Osteoblast (primary cell): ENCODE data around the gene STRIT1. TPM values are rescaled to one million over a fixed set of nuclear protein-coding genes. Genes with fewer than 3 reads are reported as not detected.

ENCODE experiments used
- DNase-seq: peaks from one replicate; pipeline ENCODE4 v3.0.0; 2011; ENCODE audit warnings: low spot score, mixed read lengths; ENCODE audit not compliant: insufficient read length; ENCODE audit errors: missing footprints
- H2AFZ ChIP-seq: 2 replicates; pipeline ENCODE4 v1.6.0; 2011; ENCODE audit warnings: mild to moderate bottlenecking, low read length
- H3K27ac ChIP-seq: 2 replicates; pipeline ENCODE4 v1.5.1; 2011; ENCODE audit warnings: mild to moderate bottlenecking, low read depth, low read length, moderate library complexity
- H3K27me3 ChIP-seq: 2 replicates; pipeline ENCODE4 v1.6.0; 2012; ENCODE audit warnings: mild to moderate bottlenecking, control low read depth, inconsistent platforms, low read length, moderate library complexity; ENCODE audit not compliant: insufficient read depth
- H3K36me3 ChIP-seq: 2 replicates; pipeline ENCODE4 v1.5.1; 2011; ENCODE audit warnings: mild to moderate bottlenecking, low read length, control low read depth, moderate library complexity; ENCODE audit not compliant: insufficient read depth
- H3K4me1 ChIP-seq: 2 replicates; pipeline ENCODE4 v1.5.1; 2011; ENCODE audit warnings: mild to moderate bottlenecking, low read length, control low read depth, moderate library complexity; ENCODE audit not compliant: insufficient read depth
- H3K4me2 ChIP-seq: 2 replicates; pipeline ENCODE4 v1.6.0; 2011; ENCODE audit warnings: mild to moderate bottlenecking, low read length; ENCODE audit not compliant: insufficient read depth
- H3K4me3 ChIP-seq: fragments of 200-600 bp; sonication (generic); 3 replicates; pipeline ENCODE4 v1.5.1; 2012; ENCODE audit warnings: mild to moderate bottlenecking, low read length, inconsistent platforms; ENCODE audit not compliant: insufficient read depth
- H3K79me2 ChIP-seq: 2 replicates; pipeline ENCODE4 v1.6.0; 2012; ENCODE audit warnings: mild to moderate bottlenecking, low read length, control low read depth, inconsistent platforms; ENCODE audit not compliant: insufficient read depth
- H3K9me3 ChIP-seq: 2 replicates; pipeline ENCODE4 v1.5.1; 2011; ENCODE audit warnings: low read depth, low read length, control low read depth
- H4K20me1 ChIP-seq: 2 replicates; pipeline ENCODE4 v1.6.0; 2012; ENCODE audit warnings: mild to moderate bottlenecking, low read length, control low read depth; ENCODE audit not compliant: insufficient read depth
- total RNA-seq: library from RNA; depleted of rRNA; stranded (reverse); fragments of >200 nt; gene quantifications from 2 replicates; pipeline ENCODE4 v1.2.3, GENCODE V29; 2012
- TF ChIP-seq, protein P1 (sequence below): IDR thresholded peaks from 2 replicates; pipeline ENCODE4 v1.5.1; 2011; ENCODE audit warnings: mild to moderate bottlenecking, low read depth, low read length, moderate library complexity; ENCODE audit errors: extremely low read depth

STRIT1 gene
- total RNA-seq, 1 donor = not detected

DNA sequence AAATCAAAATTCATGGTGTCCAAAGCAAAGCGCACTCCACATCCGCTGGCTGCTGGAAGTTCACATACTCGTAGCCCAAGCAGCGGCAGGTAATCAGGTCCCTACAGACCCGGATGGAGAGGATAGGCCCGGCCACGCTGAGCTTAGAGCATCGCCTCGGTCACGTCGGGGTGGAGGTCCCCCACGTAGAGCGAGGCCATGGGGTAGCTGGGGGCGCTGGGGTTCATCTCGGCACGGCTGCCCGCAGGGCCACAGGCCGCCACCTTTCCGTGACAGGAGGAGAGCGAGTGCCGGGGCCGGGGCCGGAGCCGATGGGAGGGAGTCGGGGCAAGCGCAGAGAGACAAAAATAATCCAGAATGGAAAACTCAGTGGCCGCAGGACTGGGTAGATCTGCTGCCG lies 16.1 kb upstream of the STRIT1 start:
- H3K79me2 ChIP-seq = no peaks in the 10 kb centered on the region
- no peak for DNase-seq

DNA sequence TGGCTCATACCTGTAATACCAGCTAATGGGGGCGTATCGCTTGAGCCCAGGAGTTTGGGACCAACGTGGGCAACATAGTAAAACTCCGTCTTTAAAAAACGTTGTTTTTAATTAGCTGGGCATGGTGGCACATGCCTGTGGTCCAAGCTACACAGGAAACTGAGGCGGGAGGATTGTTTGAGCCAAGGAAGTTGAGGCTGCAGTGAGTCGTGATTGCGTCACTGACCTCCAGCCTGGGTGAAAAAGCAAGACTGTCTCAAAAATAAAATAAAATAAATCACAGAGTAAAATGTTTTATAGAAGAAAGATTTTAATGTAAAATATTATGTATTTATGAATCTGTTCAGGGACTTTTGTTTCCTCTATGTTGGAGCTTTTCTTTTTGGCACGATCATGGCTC lies 15.3 kb upstream of the STRIT1 start:
- Histone ChIP-seq H3K27me3 (no peaks in the 10 kb centered on the region), H3K79me2 (no peaks in the 10 kb centered on the region), H3K4me2 (no peak overlapping the region), H4K20me1 (no peaks in the 10 kb centered on the region), H3K4me3 (no peak overlapping the region), H3K27ac (no peak overlapping the region), H3K9me3 (no peaks in the 10 kb centered on the region), H3K36me3 (no peaks in the 10 kb centered on the region), H3K4me1 (peaks cover 2% of the 10 kb centered on the region), H2AFZ (peak overlapping the region; percentile 52)
- TF ChIP-seq, protein P1, sequence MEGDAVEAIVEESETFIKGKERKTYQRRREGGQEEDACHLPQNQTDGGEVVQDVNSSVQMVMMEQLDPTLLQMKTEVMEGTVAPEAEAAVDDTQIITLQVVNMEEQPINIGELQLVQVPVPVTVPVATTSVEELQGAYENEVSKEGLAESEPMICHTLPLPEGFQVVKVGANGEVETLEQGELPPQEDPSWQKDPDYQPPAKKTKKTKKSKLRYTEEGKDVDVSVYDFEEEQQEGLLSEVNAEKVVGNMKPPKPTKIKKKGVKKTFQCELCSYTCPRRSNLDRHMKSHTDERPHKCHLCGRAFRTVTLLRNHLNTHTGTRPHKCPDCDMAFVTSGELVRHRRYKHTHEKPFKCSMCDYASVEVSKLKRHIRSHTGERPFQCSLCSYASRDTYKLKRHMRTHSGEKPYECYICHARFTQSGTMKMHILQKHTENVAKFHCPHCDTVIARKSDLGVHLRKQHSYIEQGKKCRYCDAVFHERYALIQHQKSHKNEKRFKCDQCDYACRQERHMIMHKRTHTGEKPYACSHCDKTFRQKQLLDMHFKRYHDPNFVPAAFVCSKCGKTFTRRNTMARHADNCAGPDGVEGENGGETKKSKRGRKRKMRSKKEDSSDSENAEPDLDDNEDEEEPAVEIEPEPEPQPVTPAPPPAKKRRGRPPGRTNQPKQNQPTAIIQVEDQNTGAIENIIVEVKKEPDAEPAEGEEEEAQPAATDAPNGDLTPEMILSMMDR = no peak
- DNase-seq = no peak

More for the DNA sequence above, 16.1 kb upstream of the STRIT1 start:
- H3K4me1 ChIP-seq = peaks cover 2% of the 10 kb centered on the region
- TF ChIP-seq, protein P1 = no peak
- H3K27ac ChIP-seq = no peak overlapping the region
- no peak overlapping the region for H3K4me3 ChIP-seq
- no peaks in the 10 kb centered on the region for H3K9me3 ChIP-seq
- H3K36me3 ChIP-seq = no peaks in the 10 kb centered on the region
- no peak overlapping the region for H2AFZ ChIP-seq
- no peak overlapping the region for H3K4me2 ChIP-seq
- H4K20me1 ChIP-seq = no peaks in the 10 kb centered on the region
- H3K27me3 ChIP-seq = no peaks in the 10 kb centered on the region

DNA sequence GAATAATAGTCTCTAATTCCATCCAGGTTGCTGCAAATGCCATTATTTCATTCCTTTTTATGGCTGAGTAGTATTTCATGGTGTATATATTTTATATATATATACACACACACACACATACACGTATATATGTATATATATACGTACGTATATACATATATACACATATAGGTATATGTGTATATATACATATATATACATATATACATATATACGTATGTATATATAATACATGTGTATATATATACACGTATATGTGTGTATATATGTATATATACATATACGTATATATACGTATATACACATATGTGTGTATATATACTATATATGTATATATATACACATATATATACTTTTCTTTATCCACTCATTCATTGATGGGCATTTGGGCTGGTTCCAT lies 13.7 kb upstream of the STRIT1 start:
- no peak overlapping the region for H3K4me3 ChIP-seq
- no peaks in the 10 kb centered on the region for H3K36me3 ChIP-seq
- no peaks in the 10 kb centered on the region for H3K79me2 ChIP-seq
- no peaks in the 10 kb centered on the region for H3K27me3 ChIP-seq
- H3K9me3 ChIP-seq = no peaks in the 10 kb centered on the region
- H4K20me1 ChIP-seq = no peaks in the 10 kb centered on the region
- TF ChIP-seq, protein P1 = no peak
- H3K4me2 ChIP-seq = no peak overlapping the region
- peaks cover 7% of the 10 kb centered on the region for H3K4me1 ChIP-seq
- DNase-seq = no peak
- no peak overlapping the region for H2AFZ ChIP-seq
- no peak overlapping the region for H3K27ac ChIP-seq

DNA sequence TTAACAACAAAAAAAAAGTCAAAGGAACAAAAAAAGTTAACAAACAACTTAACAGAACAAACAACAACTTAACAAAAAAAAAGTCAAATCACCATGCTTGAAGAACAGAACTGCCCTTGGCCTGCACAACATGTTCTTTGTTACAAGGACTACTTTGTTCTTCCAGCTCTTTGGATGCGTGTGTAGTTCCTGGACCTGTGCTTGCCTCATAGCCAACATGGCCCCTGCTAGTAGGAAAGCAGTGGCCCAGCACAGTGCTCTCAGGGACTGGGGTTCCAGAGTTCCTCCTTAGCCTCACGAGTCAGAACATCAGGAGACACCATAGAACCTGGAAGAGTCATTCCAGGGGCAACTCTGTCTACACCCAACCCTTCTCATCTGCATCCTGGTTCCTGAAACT lies 10.9 kb upstream of the STRIT1 start:
- Histone ChIP-seq H3K4me2 (no peak overlapping the region), H3K4me3 (no peak overlapping the region), H3K27me3 (no peaks in the 10 kb centered on the region), H3K36me3 (no peaks in the 10 kb centered on the region), H2AFZ (no peak overlapping the region), H3K27ac (no peak overlapping the region), H3K9me3 (no peaks in the 10 kb centered on the region), H4K20me1 (no peaks in the 10 kb centered on the region), H3K79me2 (no peaks in the 10 kb centered on the region), H3K4me1 (peaks cover 8% of the 10 kb centered on the region)
- TF ChIP-seq, protein P1 = no peak
- no peak for DNase-seq
